Measurements from ENCODE around the gene ZNF536.
"Not testable (repeated sequence)": the region's sequence is repeated elsewhere in the genome, so short reads cannot be mapped to it uniquely, and the experiment has no call there.

ZNF536 gene

GRCh38 chr19:30417166-30417565 is 45.0 kb downstream of the ZNF536 start:
- DNase-seq (ENCODE audit: low read depth in 2 of 2) = not testable (repeated sequence)

DNA sequence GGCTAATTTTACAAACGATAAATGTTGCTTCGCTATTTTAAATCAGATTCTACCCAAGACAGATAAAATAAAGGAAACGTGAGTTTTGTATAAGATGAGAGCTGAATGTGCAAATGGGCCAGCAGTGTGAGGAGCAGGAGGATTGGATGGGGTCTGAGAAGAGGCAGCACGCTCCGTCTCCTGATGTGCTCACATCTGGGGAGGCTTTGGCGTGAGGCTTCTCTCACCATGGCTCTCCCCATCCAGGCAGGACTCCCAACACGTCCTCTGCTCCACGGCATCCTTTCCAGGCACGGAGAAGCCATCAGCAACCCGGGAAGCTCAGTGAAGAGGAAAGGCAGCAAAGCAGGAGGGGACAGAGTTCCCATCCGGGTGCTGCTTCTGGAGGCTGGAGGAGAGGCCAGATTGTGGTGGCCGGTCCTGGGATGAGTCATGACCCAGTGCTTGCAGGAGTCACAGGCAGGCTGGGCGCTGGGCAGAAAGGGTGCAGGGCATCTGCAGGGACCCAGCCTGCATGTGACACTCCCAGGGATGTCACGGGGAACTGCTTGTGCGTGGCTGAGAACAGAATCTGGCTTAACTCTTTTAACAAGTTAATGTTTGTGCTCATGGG is 47.5 kb downstream of the ZNF536 start:
- DNase-seq (ENCODE audit: low read depth in 2 of 2) = no peak

- DNase-seq (ENCODE audit: low read depth in 2 of 2) = no peak
These were observed 48.1 kb downstream of the ZNF536 start for GRCh38 chr19:30420316-30420715.

DNA sequence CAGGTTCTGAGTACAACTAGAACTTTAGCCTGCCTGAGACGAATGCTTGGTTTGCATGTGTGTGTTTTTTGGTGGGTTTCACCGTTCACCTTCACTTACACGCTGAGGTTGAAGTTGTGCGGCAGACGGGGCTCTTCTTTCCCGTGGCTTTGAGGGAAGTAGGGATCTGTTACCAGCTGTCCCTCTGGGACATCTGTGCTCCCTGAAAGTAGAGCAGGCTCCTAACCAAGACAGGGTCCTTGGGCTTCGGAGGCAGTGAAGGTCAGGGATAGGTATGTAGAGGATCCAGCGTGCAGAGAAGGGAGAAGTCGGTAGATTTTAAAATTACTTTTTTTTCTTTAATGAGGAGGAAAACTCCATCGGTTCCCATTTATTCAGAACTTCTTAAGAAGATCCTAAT is 48.7 kb downstream of the ZNF536 start:
- no peak for DNase-seq (ENCODE audit: low read depth in 2 of 2)

DNA sequence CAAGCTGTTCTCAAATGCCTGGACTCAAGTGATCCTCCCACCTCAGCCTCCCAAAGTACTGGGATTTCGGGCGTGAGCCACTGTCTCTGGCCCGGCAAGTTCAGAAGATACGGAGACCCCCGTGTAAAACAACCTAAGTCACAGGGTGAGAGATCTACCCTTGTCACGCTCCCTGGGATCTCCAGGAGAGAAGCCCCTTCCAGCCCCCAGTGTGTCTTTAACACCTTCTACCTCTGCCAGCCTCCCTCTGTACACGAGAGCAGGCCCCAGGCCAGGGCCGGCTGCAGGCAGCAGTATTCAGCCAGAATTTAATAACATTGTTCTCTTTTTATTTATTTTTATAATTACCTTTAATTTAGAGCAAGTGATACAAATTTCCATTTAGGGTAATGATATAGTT is 49.4 kb downstream of the ZNF536 start:
- no peak for DNase-seq (ENCODE audit: low read depth in 2 of 2)

DNA sequence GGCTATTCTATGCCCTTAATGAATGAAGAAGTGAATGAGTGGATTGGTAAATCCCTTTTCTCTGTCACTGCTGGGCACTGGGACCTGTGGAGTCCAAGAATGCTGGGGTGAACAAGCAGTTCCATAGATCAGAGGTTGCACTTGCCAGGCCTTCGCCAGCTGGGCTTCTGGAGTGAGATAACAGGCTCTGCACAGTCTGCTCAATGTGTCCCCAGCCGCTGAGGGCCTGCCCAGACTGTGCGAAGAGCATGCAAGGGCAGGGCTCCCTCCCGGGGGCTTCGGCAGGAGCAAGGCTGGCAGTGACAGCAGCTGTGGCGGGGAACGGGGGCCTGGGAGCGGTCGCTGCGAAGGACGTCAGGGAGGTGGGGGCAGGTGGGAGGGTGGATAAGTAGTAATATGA is 51.3 kb downstream of the ZNF536 start:
- no peak for DNase-seq (ENCODE audit: low read depth in 2 of 2)

GRCh38 chr19:30425885-30426838 is 54.0 kb downstream of the ZNF536 start:
- no peak for DNase-seq (ENCODE audit: low read depth in 2 of 2)

GRCh38 chr19:30426864-30427263 is 54.7 kb downstream of the ZNF536 start:
- no peak for DNase-seq (ENCODE audit: low read depth in 2 of 2)

- no peak for DNase-seq (ENCODE audit: low read depth in 2 of 2)
These were observed 56.0 kb downstream of the ZNF536 start for GRCh38 chr19:30428092-30428680.

- DNase-seq (ENCODE audit: low read depth in 2 of 2) = no peak
These were observed 56.7 kb downstream of the ZNF536 start for GRCh38 chr19:30428844-30429243.

DNA sequence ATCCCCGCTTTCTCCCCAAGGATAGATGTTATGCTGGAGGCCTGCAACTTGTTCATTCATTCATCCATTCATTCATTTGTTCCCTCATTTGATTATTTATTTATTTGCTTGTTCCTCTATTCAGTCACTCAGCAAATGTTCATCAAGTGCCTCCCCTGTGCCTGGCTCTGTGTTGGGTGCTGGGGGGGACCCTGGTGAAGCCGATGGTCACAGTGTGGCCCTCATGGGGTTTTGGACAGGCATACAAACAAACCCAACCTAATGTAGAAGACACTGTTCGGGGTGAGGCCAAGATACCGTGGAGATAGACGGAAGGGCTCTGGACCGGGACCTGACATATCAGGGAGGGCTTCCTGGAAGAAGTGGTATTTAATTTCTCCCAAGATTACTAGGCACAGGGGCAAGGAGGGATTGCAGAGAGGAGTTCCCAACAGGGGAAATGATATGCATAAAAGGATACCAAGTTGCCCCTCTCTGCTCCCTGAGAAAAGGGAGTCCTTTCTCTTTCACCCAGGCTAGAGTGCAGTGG is 58.1 kb downstream of the ZNF536 start:
- no peak for DNase-seq (ENCODE audit: low read depth in 2 of 2)

- DNase-seq (ENCODE audit: low read depth in 2 of 2) = no peak
These were observed 59.4 kb downstream of the ZNF536 start for GRCh38 chr19:30431591-30431990.

GRCh38 chr19:30434797-30435594 is 62.8 kb downstream of the ZNF536 start:
- no peak for DNase-seq (ENCODE audit: low read depth in 2 of 2)

DNA sequence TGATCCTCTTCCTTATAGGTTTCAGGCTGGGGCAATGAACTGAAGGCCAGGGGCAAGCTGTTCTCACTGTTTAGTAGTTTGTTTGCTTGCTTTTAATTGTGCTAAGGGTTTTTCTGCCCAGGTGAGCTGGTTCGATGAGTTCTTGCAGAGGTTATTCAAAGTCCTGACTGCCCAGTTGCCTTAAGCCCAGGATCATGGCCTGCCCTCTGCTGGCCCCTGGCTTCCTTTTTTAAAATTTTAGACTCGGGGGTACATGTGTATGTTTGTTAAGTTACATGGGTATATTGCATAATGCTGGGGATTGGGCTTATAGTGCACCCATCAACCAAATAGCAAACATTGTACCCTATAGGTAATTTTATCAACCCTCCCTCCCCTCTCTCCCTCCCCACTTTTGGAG is 65.7 kb downstream of the ZNF536 start:
- no peak for DNase-seq (ENCODE audit: low read depth in 2 of 2)

DNA sequence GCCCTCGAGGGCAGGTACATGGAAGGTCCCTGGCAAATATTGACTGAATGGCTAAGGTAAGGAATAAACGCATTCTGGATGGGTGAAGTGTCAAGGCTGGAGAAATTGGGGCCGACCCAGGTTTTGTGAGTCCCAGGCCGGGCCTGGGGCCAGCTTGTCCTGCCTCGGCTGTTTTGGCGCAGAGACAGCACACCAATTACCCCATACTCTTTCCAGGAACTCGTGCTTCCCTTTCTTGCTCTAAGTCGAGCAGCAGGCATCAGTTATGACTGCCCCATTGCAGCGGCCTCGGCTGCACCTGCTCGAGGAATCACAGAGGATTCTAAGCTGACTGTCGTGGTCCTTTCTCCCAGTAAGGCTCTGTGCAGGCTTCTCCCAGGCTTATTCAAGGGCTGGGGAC is 67.1 kb downstream of the ZNF536 start:
- DNase-seq (ENCODE audit: low read depth in 2 of 2) = no peak

DNA sequence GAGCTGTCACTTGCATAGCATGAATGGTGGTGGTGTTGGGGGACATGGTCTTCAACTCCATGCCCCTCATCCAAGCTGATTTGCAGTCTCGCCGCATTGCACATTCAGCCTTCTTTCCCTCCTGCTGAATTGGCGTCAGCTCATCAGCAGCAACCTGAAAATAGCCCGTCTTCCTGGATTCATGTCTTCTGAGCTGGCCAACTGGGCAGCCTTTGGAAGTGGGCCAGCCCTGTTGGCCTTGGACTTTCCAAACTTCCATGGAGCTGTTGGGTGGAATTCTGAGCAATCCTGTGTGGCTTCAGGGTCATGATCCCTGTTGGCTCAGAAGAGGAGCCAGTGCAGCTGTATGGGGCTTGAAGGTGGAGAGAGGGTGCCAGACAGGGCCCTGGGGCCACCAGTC is 68.8 kb downstream of the ZNF536 start:
- DNase-seq (ENCODE audit: low read depth in 2 of 2) = no peak

- no peak for DNase-seq (ENCODE audit: low read depth in 2 of 2)
These were observed 70.5 kb downstream of the ZNF536 start for GRCh38 chr19:30442674-30443073.

DNA sequence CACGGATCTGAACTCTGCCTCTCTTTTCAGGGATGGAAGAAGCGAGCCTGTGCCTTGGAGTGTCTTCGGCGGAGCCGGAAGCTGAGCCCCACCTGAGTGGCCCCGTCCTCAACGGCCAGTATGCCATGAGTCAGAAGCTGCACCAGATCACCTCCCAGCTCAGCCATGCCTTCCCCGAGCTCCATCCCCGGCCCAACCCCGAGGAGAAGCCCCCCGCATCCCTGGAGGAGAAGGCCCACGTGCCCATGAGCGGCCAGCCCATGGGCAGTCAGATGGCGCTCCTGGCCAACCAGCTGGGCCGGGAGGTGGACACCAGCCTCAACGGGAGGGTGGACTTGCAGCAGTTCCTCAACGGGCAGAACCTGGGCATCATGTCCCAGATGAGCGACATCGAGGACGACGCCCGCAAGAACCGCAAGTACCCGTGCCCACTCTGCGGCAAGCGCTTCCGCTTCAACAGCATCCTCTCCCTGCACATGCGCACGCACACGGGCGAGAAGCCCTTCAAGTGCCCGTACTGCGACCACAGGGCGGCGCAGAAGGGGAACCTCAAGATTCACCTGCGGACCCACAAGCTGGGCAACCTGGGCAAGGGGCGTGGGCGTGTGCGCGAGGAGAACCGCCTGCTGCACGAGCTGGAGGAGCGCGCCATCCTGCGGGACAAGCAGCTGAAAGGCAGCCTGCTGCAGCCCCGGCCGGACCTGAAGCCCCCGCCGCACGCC is 71.5 kb downstream of the ZNF536 start:
- DNase-seq (ENCODE audit: low read depth in 2 of 2) = no peak

DNA sequence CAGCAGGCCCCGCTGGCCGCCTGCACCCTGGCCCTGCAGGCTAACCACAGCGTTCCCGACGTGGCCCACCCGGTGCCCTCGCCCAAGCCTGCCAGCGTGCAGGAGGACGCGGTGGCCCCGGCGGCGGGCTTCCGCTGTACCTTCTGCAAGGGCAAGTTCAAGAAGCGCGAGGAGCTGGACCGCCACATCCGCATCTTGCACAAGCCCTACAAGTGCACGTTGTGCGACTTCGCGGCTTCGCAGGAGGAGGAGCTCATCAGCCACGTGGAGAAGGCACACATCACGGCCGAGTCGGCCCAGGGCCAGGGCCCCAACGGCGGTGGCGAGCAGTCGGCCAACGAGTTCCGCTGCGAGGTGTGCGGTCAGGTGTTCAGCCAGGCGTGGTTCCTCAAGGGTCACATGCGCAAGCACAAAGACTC is 72.1 kb downstream of the ZNF536 start:
- DNase-seq (ENCODE audit: low read depth in 2 of 2) = no peak

- no peak for DNase-seq (ENCODE audit: low read depth in 2 of 2)
These were observed 72.6 kb downstream of the ZNF536 start for GRCh38 chr19:30444686-30445232.

DNA sequence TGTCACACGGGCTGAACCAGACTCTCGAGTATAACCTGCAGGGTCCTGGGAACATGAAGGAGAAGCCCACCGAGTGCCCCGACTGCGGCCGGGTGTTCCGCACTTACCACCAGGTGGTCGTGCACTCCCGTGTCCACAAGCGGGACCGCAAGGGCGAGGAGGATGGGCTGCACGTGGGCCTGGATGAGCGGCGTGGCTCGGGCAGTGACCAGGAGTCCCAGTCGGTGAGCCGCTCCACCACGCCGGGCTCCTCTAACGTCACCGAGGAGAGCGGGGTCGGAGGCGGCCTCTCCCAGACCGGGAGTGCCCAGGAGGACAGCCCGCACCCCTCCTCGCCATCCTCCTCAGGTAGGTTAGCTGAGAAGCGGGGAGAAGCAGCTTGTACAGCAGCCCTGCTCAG is 73.2 kb downstream of the ZNF536 start:
- no peak for DNase-seq (ENCODE audit: low read depth in 2 of 2)

Data from stimulated activated CD4-positive, alpha-beta T cell treated with anti-CD3 and anti-CD28 coated beads, Interleukin-15, amount 100 ng/mL, for 48 hours (primary cell).